Neuronal stem cell (in vitro differentiated cells): ENCODE measurements around the gene NEIL3.

Experiments
- DNase-seq: peaks from one replicate; pipeline ENCODE4 v3.0.0-alpha.2; 2013; ENCODE audit warnings: low spot score
- H2AFZ ChIP-seq: one replicate; pipeline ENCODE4 v1.6.1; 2013; ENCODE audit warnings: mild to moderate bottlenecking, low read length, inconsistent platforms
- H2AK5ac ChIP-seq: 2 replicates; pipeline ENCODE4 v1.6.1; 2013; ENCODE audit warnings: low read depth, mild to moderate bottlenecking, inconsistent platforms, low read length, moderate library complexity, mixed read lengths
- H2BK120ac ChIP-seq: 2 replicates; pipeline ENCODE4 v1.6.1; 2013; ENCODE audit warnings: low read depth, mild to moderate bottlenecking, inconsistent platforms, low read length, moderate library complexity, mixed read lengths
- H2BK12ac ChIP-seq: one replicate; pipeline ENCODE4 v1.6.1; 2013; ENCODE audit warnings: low read length, inconsistent platforms
- H2BK15ac ChIP-seq: 2 replicates; pipeline ENCODE4 v1.6.1; 2013; ENCODE audit warnings: mild to moderate bottlenecking, low read length, inconsistent platforms, mixed read lengths
- H2BK5ac ChIP-seq: one replicate; pipeline ENCODE4 v1.6.1; 2013; ENCODE audit warnings: inconsistent platforms, mild to moderate bottlenecking, low read length, moderate library complexity
- H3K14ac ChIP-seq: one replicate; pipeline ENCODE4 v1.6.1; 2013; ENCODE audit warnings: low read length, inconsistent platforms
- H3K18ac ChIP-seq: 2 replicates; pipeline ENCODE4 v1.6.1; 2013; ENCODE audit warnings: low read length, inconsistent platforms
- H3K23ac ChIP-seq: 2 replicates; pipeline ENCODE4 v1.6.1; 2013; ENCODE audit warnings: low read depth, mild to moderate bottlenecking, mixed read lengths, low read length, inconsistent platforms; ENCODE audit not compliant: poor library complexity
- H3K27ac ChIP-seq: replicated peaks from 3 replicates; pipeline ENCODE4 v1.5.1; 2013; ENCODE audit warnings: low read length, inconsistent platforms
- H3K27me3 ChIP-seq, 3 experiments: 2 replicates each; pipeline ENCODE4 v1.6.1; 2013; ENCODE audit warnings: low read length in 3 of 3, mild to moderate bottlenecking in 2 of 3, inconsistent platforms in 1 of 3, low read depth in 1 of 3, mixed read lengths in 1 of 3, moderate library complexity in 1 of 3; ENCODE audit not compliant: control insufficient read depth in 3 of 3, insufficient read depth in 3 of 3
- H3K36me3 ChIP-seq, 2 donors: replicated peaks in 1 of 2; 2 replicates each; pipeline ENCODE4 v1.6.1; 2013; ENCODE audit warnings: low read length in 2 of 2; ENCODE audit not compliant: control insufficient read depth in 2 of 2, insufficient read depth in 2 of 2
- H3K4ac ChIP-seq: 2 replicates; pipeline ENCODE4 v1.6.1; 2013; ENCODE audit warnings: inconsistent platforms, mild to moderate bottlenecking, low read length, moderate library complexity
- H3K4me1 ChIP-seq, 2 donors: 1 replicate in 1 of 2; 2 replicates in 1 of 2; pipeline ENCODE4 v1.6.1; 2013; ENCODE audit warnings: low read length in 2 of 2, low read depth in 1 of 2; ENCODE audit not compliant: control insufficient read depth in 2 of 2, insufficient read depth in 1 of 2
- H3K4me2 ChIP-seq: one replicate; pipeline ENCODE4 v1.6.1; 2013; ENCODE audit warnings: mild to moderate bottlenecking, low read length, inconsistent platforms; ENCODE audit not compliant: insufficient read depth, poor library complexity, severe bottlenecking
- H3K4me3 ChIP-seq, 2 donors: 2 replicates each; pipeline ENCODE4 v1.5.1; 2013; ENCODE audit warnings: low read length in 2 of 2, mild to moderate bottlenecking in 2 of 2, inconsistent platforms in 1 of 2, moderate library complexity in 1 of 2
- H3K79me1 ChIP-seq: one replicate; pipeline ENCODE4 v1.6.1; 2013; ENCODE audit warnings: low read depth, mild to moderate bottlenecking, inconsistent platforms, low read length, moderate library complexity
- H3K9ac ChIP-seq: one replicate; pipeline ENCODE4 v1.6.1; 2013; ENCODE audit warnings: mild to moderate bottlenecking, low read depth, low read length, inconsistent platforms; ENCODE audit not compliant: poor library complexity
- H3K9me3 ChIP-seq, 2 donors: replicated peaks in 1 of 2; 2 replicates each; pipeline versions ENCODE3 to v1.6.1; 2013; ENCODE audit warnings: low read length in 2 of 2, mild to moderate bottlenecking in 2 of 2, inconsistent platforms in 1 of 2, low read depth in 1 of 2, mixed read lengths in 1 of 2, moderate library complexity in 1 of 2; ENCODE audit not compliant: control insufficient read depth in 2 of 2, insufficient read depth in 1 of 2
- H4K8ac ChIP-seq: one replicate; pipeline ENCODE4 v1.6.1; 2013; ENCODE audit warnings: low read depth, mild to moderate bottlenecking, inconsistent platforms, low read length, moderate library complexity
- H4K91ac ChIP-seq: one replicate; pipeline ENCODE4 v1.6.1; 2013; ENCODE audit warnings: low read length, low read depth, mild to moderate bottlenecking, inconsistent platforms; ENCODE audit not compliant: poor library complexity
- WGBS, 2 donors: extraction: QIAGEN DNeasy Blood & Tissue Kit; methylation state at CpG; one replicate each; pipeline ENCODE4 v1.1.7; 2013; ENCODE audit warnings: missing lambda C conversion rate in 2 of 2, mixed read lengths in 1 of 2; ENCODE audit not compliant: insufficient read length in 2 of 2, insufficient replicate concordance in 1 of 2; ENCODE audit errors: extremely low coverage in 2 of 2; 5-methylcytosine and 5-hydroxymethylcytosine counted together

Gene NEIL3

DNA sequence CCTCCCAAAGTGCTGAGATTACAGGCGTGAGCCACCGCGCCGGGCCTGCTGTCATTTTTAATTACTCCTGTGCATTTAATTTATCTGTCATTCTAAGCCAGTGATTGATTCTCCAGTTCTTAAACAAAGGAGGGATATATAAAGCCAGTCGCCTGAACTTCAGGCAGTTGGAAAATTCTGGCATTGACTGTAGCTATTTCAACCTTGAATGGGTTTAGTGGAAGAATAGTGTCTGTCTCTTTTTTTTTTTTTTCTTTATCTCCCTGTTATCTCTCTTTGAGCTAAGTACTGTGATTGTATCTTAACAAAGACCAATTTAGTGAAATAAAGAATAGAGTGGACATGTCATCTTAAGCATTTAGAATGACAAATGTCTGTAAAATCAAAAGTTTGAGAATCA lies 11.0 kb downstream of the NEIL3 start:
- Histone ChIP-seq H3K27ac (no peak overlapping the region), H3K14ac (no peak overlapping the region), H3K4ac (no peak overlapping the region), H3K4me1 (no peaks in the 10 kb centered on the region), H2BK5ac (no peak overlapping the region), H3K23ac (no peak overlapping the region), H2AFZ (no peak overlapping the region), H3K27me3 (no peaks in the 10 kb centered on the region), H2AK5ac (no peak overlapping the region), H3K4me3 (no peak overlapping the region), H2BK120ac (no peak overlapping the region), H3K79me1 (no peaks in the 10 kb centered on the region), H3K18ac (no peak overlapping the region), H3K4me2 (no peak overlapping the region), H2BK15ac (no peak overlapping the region), H3K36me3 (peaks cover 0 to 36% of the 10 kb centered on the region in 2 donors), H4K8ac (no peak overlapping the region), H2BK12ac (no peak overlapping the region), H3K9me3 (no peaks in the 10 kb centered on the region), H4K91ac (no peak overlapping the region), H3K9ac (no peak overlapping the region)
- no peak for DNase-seq
- WGBS, 2 donors, result no CpG with 5 or more reads among the region's 5 CpGs

DNA sequence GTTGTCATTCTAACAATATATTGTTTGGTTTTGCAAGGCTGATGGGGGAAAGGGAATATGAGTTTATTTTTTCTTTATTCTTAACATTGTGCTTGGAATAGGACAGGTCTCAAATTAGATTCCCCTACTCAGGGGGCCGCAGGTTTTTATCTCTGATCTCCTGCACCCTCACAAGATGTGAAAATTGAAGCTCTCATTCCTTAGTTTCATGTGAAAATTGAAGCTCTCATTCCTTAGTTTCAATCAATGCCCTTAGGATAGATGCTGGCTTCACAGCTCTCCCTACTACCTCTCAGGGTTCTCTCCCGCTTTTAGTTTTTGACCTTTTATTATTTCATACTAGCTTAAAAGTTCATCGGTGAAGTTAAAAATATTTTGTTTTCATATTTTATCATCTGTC lies 12.0 kb downstream of the NEIL3 start:
- Histone ChIP-seq H2BK12ac (no peak overlapping the region), H3K4me2 (no peak overlapping the region), H3K18ac (no peak overlapping the region), H4K8ac (no peak overlapping the region), H3K4me1 (no peaks in the 10 kb centered on the region), H3K27me3 (no peaks in the 10 kb centered on the region), H2BK15ac (no peak overlapping the region), H3K14ac (no peak overlapping the region), H3K23ac (no peak overlapping the region), H3K79me1 (no peaks in the 10 kb centered on the region), H3K36me3 (peaks cover 0 to 45% of the 10 kb centered on the region in 2 donors), H2AFZ (no peak overlapping the region), H3K9ac (no peak overlapping the region), H3K4me3 (no peak overlapping the region), H4K91ac (no peak overlapping the region), H3K4ac (no peak overlapping the region), H2BK120ac (no peak overlapping the region), H3K9me3 (no peaks in the 10 kb centered on the region), H2BK5ac (no peak overlapping the region), H2AK5ac (no peak overlapping the region), H3K27ac (no peak overlapping the region)
- no CpG with 5 or more reads among the region's 3 CpGs for WGBS, 2 donors
- no peak for DNase-seq

DNA sequence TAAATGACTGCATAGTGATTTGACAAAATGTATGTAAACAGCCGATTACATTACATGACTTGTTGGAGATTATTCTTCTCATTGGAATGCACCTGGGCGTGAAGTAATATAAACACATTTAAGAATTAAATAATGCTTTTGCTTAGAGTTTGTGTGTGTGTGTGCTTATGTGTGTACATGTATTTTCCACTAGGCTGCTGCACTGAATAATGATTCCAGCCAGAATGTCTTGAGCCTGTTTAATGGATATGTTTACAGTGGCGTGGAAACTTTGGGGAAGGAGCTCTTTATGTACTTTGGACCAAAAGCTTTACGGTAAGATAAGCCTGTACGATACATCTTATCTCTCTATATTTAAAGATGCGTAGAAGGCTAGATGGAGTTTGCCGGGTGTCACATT lies 12.6 kb downstream of the NEIL3 start:
- Histone ChIP-seq H3K27me3 (no peaks in the 10 kb centered on the region), H3K36me3 (peaks cover 0 to 47% of the 10 kb centered on the region in 2 donors), H2AFZ (no peak overlapping the region), H3K27ac (no peak overlapping the region), H2BK15ac (no peak overlapping the region), H3K14ac (no peak overlapping the region), H2AK5ac (no peak overlapping the region), H3K4ac (no peak overlapping the region), H3K79me1 (no peaks in the 10 kb centered on the region), H2BK120ac (no peak overlapping the region), H3K23ac (no peak overlapping the region), H3K4me1 (no peaks in the 10 kb centered on the region), H3K18ac (no peak overlapping the region), H3K4me2 (no peak overlapping the region), H2BK12ac (no peak overlapping the region), H4K8ac (no peak overlapping the region), H3K9ac (no peak overlapping the region), H2BK5ac (no peak overlapping the region), H4K91ac (no peak overlapping the region), H3K9me3 (no peaks in the 10 kb centered on the region), H3K4me3 (no peak overlapping the region)
- no peak for DNase-seq
- WGBS, 2 donors, result no CpG with 5 or more reads among the region's 7 CpGs

DNA sequence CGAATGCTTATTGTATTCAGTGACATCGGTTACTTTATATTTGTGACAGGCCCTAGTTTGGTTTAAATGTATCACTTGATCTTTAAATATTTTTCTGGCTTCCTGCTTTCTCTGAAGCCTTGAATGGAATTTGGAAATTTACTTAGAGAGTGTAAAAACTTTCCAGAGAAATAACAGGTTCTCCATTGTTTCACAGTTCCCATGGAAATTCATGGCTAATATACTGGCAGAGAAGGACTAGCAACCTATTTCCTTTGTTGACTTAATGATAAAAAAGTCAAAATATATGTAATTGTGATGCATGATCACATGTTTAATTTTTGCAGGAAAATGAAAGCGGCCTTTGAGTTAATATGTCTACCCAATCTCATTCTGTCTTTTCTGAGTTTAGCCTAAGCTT lies 13.2 kb downstream of the NEIL3 start:
- Histone ChIP-seq H3K27ac (no peak overlapping the region), H3K4ac (no peak overlapping the region), H2AK5ac (no peak overlapping the region), H2BK12ac (no peak overlapping the region), H3K9ac (no peak overlapping the region), H2BK5ac (no peak overlapping the region), H3K79me1 (no peaks in the 10 kb centered on the region), H3K18ac (no peak overlapping the region), H2BK15ac (no peak overlapping the region), H2BK120ac (no peak overlapping the region), H3K27me3 (no peaks in the 10 kb centered on the region), H4K8ac (no peak overlapping the region), H3K4me1 (no peaks in the 10 kb centered on the region), H3K9me3 (no peaks in the 10 kb centered on the region), H3K4me3 (no peak overlapping the region), H3K14ac (no peak overlapping the region), H3K36me3 (peaks cover 2 to 53% of the 10 kb centered on the region in 2 donors), H3K23ac (no peak overlapping the region), H2AFZ (no peak overlapping the region), H3K4me2 (no peak overlapping the region), H4K91ac (no peak overlapping the region)
- no peak for DNase-seq
- no CpG with 5 or more reads among the region's 3 CpGs for WGBS, 2 donors
